Fibroblast of lung (primary cell): ENCODE measurements around the gene TUBGCP3. TPM values are rescaled to one million over a fixed set of nuclear protein-coding genes. Genes with fewer than 3 reads are reported as not detected.

ENCODE experiments used
- DNase-seq, 2 donors: peaks; one replicate each; pipeline versions ENCODE4 v3.0.0 to v3.0.0-alpha.2; 2010; ENCODE audit warnings: low read depth in 2 of 2
- H2AFZ ChIP-seq: 2 replicates; pipeline ENCODE4 v1.5.1; 2012; ENCODE audit warnings: low read length, control low read depth, inconsistent platforms
- H3K27ac ChIP-seq: 2 replicates; pipeline ENCODE4 v1.5.1; 2011; ENCODE audit warnings: low read length, control low read depth; ENCODE audit not compliant: insufficient read depth
- H3K27me3 ChIP-seq: 2 replicates; pipeline ENCODE4 v1.5.1; 2011; ENCODE audit warnings: mild to moderate bottlenecking, low read length; ENCODE audit not compliant: control insufficient read depth, insufficient read depth
- H3K36me3 ChIP-seq: 2 replicates; pipeline ENCODE4 v1.5.1; 2011; ENCODE audit warnings: low read length; ENCODE audit not compliant: control insufficient read depth, insufficient read depth
- H3K4me1 ChIP-seq: 2 replicates; pipeline ENCODE4 v1.5.1; 2011; ENCODE audit warnings: low read length; ENCODE audit not compliant: control insufficient read depth, insufficient read depth; ENCODE audit errors: extremely low read depth
- H3K4me2 ChIP-seq: 2 replicates; pipeline ENCODE4 v1.5.1; 2011; ENCODE audit warnings: low read length, control low read depth; ENCODE audit not compliant: insufficient read depth; ENCODE audit errors: extremely low read depth
- H3K4me3 ChIP-seq, 4 experiments: fragments of 200-600 bp in 1 of 4; sonication (generic) in 1 of 4; replicated peaks in 1 of 4; 2 replicates each; pipeline ENCODE4 v1.5.1; 2011 to 2016; ENCODE audit warnings: low read length in 4 of 4, low read depth in 3 of 4, mild to moderate bottlenecking in 3 of 4, control low read depth in 2 of 4, inconsistent platforms in 1 of 4, mixed read lengths in 1 of 4; ENCODE audit not compliant: insufficient read depth in 1 of 4; ENCODE audit errors: control extremely low read depth in 1 of 4
- H3K79me2 ChIP-seq: 2 replicates; pipeline ENCODE4 v1.5.1; 2012; ENCODE audit warnings: mild to moderate bottlenecking, low read length, inconsistent platforms; ENCODE audit not compliant: control insufficient read depth, insufficient read depth
- H3K9ac ChIP-seq: 2 replicates; pipeline ENCODE4 v1.5.1; 2011; ENCODE audit warnings: mild to moderate bottlenecking, low read length, control low read depth; ENCODE audit not compliant: insufficient read depth
- H3K9me3 ChIP-seq: 2 replicates; pipeline ENCODE4 v1.5.1; 2012; ENCODE audit warnings: low read depth, low read length; ENCODE audit not compliant: control insufficient read depth, insufficient read depth
- H4K20me1 ChIP-seq: 2 replicates; pipeline ENCODE4 v1.5.1; 2011; ENCODE audit warnings: low read length; ENCODE audit not compliant: control insufficient read depth, insufficient read depth; ENCODE audit errors: extremely low read depth
- EZH2 ChIP-seq: IDR thresholded peaks from 2 replicates; pipeline ENCODE4 v1.5.1; 2012; ENCODE audit warnings: low read length, control low read depth, mild to moderate bottlenecking; ENCODE audit errors: missing control alignments
- polyA plus RNA-seq, 2 donors: library from polyadenylated mRNA; depleted of rRNA in 1 of 2; stranded (reverse) in 1 of 2; unstranded in 1 of 2; fragments of >200 nt; gene quantifications; 2 replicates each; pipeline ENCODE4 v1.2.1, GENCODE V29; 2011 to 2012; ENCODE audit warnings: missing spikeins in 1 of 2
- total RNA-seq: library from RNA; depleted of rRNA; stranded (reverse); fragments of >200 nt; gene quantifications from 2 replicates; pipeline ENCODE4 v1.2.1, GENCODE V29; 2014
- TF ChIP-seq, protein P1 (sequence below), 2 donors: IDR thresholded peaks in 1 of 2; conservative IDR thresholded peaks in 1 of 2; 1 replicate in 1 of 2; 2 replicates in 1 of 2; pipeline ENCODE4 v1.5.1; 2011 to 2012; ENCODE audit warnings: low read length in 2 of 2, control low read depth in 1 of 2, inconsistent platforms in 1 of 2, low read depth in 1 of 2, mild to moderate bottlenecking in 1 of 2

Gene TUBGCP3
- total and polyA plus RNA-seq, 2 donors (not counting 1 experiment from before 2014, with no cell fraction given), result 14.5 to 17.2 TPM

DNA sequence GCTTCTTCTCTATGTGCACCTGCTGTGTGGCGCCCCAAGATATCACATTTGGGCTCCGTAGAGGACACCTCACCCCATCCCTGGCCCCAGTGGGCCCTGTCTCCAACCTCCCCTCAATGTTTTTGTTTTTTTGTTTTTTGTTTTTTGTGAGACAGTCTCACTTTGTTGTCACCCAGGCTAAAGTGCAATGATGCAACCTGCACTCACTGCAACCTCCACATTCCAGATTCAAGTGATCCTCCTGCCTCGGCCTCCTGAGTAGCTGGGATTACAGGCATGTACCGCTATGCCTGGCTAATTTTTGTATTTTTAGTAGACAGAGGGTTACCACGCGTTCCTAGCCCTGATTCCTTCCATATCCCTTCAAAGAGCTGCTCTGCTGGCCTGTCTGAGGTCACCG is 26.9 kb upstream of the TUBGCP3 start:
- Histone ChIP-seq H3K79me2 (no peaks in the 10 kb centered on the region), H3K4me2 (no peak overlapping the region), H4K20me1 (no peaks in the 10 kb centered on the region), H2AFZ (no peak overlapping the region), H3K9ac (no peak overlapping the region), H3K4me3 (no peak overlapping the region), H3K4me1 (no peaks in the 10 kb centered on the region), H3K9me3 (no peaks in the 10 kb centered on the region), H3K36me3 (no peaks in the 10 kb centered on the region), H3K27me3 (peaks cover 3% of the 10 kb centered on the region), H3K27ac (no peak overlapping the region)
- TF ChIP-seq, protein P1, sequence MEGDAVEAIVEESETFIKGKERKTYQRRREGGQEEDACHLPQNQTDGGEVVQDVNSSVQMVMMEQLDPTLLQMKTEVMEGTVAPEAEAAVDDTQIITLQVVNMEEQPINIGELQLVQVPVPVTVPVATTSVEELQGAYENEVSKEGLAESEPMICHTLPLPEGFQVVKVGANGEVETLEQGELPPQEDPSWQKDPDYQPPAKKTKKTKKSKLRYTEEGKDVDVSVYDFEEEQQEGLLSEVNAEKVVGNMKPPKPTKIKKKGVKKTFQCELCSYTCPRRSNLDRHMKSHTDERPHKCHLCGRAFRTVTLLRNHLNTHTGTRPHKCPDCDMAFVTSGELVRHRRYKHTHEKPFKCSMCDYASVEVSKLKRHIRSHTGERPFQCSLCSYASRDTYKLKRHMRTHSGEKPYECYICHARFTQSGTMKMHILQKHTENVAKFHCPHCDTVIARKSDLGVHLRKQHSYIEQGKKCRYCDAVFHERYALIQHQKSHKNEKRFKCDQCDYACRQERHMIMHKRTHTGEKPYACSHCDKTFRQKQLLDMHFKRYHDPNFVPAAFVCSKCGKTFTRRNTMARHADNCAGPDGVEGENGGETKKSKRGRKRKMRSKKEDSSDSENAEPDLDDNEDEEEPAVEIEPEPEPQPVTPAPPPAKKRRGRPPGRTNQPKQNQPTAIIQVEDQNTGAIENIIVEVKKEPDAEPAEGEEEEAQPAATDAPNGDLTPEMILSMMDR (conservative IDR thresholded peaks at IDR 0.05 in 1 of 2, IDR thresholded peaks at IDR 0.05 in 1 of 2; ENCODE audit: low read depth in 1 of 2, low read length in 2 of 2), result no peak
- no peak for TF ChIP-seq EZH2
- DNase-seq, result no peak

DNA sequence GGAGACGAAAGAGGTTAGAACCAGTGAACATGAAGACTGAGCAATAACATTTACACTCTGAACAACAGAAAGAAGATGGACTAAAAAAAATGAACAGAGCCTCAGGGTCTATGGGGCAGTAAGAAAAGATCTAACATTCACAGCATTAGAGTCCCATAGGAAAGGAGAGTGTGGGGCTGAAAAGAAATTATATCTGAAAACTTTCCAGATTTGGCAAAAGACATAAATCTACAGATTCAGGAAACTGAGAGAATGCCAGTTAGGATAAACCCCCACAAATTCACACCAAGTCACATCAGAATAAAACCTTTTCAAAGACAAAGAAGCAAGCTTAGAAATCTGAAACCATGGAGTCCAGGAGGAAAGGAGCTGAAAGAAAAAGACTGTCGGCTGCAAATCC is 20.3 kb upstream of the TUBGCP3 start:
- Histone ChIP-seq H3K36me3 (no peaks in the 10 kb centered on the region), H3K27me3 (no peaks in the 10 kb centered on the region), H3K79me2 (no peaks in the 10 kb centered on the region), H3K9me3 (no peaks in the 10 kb centered on the region), H2AFZ (no peak overlapping the region), H3K9ac (no peak overlapping the region), H3K4me1 (no peaks in the 10 kb centered on the region), H3K4me2 (no peak overlapping the region), H3K27ac (no peak overlapping the region), H3K4me3 (no peak overlapping the region), H4K20me1 (no peaks in the 10 kb centered on the region)
- TF ChIP-seq, protein P1 (conservative IDR thresholded peaks at IDR 0.05 in 1 of 2, IDR thresholded peaks at IDR 0.05 in 1 of 2; ENCODE audit: low read depth in 1 of 2, low read length in 2 of 2), result no peak
- TF ChIP-seq EZH2, result no peak
- DNase-seq, result no peak

DNA sequence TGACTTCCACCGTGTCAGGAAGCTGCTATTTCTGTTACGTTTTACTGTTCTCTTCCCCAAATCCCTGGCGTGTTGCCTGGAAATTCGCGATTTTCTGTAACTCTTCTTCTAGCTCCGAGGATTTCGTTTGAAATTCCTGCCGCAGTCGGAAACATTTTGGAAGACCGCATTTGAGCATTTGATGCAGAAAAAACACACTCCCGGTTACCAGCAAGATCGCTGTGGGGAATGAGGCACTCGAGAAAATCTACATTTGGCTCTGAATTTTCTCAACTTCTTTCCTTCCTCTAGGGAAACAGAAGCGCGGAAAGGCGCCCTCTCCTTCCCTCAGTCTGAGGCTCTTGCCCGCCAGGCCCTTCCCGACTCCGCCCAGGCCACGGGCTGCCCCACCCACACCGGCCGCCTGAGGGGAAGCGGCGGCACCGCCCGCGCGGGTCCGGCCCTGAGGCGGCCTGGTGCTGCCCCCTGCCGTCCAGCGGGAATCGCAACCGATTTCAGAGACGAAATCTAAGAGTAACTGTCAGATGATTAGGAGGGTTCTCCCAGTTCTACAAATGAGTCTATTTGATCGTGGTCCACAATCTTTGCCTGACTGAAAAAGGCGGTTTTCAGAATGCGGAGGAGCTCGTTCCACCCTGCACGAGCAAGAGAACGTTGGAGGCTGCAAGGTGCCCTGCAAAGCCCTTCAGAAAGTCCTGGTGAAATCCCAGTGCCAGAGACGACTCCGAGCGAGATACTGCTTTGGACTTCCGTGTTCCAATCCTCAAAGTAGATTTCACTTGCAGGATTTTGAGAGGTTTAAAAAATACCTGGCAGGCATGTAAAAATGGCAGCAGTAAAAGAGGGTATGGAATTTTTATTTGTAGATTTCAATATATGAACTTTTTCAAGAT is 18.4 kb upstream of the TUBGCP3 start:
- Histone ChIP-seq H3K27ac (peak overlapping the region; percentile 43), H3K4me2 (peak overlapping the region; percentile 97), H3K9me3 (no peaks in the 10 kb centered on the region), H3K4me3 (peak overlapping the region; percentile 51 to 69 (median 58)), H3K79me2 (no peaks in the 10 kb centered on the region), H2AFZ (peak overlapping the region; percentile 89), H3K4me1 (no peaks in the 10 kb centered on the region), H3K9ac (peak overlapping the region; percentile 23), H4K20me1 (no peaks in the 10 kb centered on the region), H3K27me3 (no peaks in the 10 kb centered on the region), H3K36me3 (no peaks in the 10 kb centered on the region)
- TF ChIP-seq, protein P1 (conservative IDR thresholded peaks at IDR 0.05 in 1 of 2, IDR thresholded peaks at IDR 0.05 in 1 of 2; ENCODE audit: low read depth in 1 of 2, low read length in 2 of 2), result peak; percentile 70 to 94
- no peak for TF ChIP-seq EZH2
- DNase-seq, result peak; percentile 80 to 85
